GM04503 (cell line): ENCODE results near the gene RRP12.

Source experiments
- DNase-seq: peaks from one replicate; pipeline ENCODE4 v3.0.0-alpha.2; 2012; ENCODE audit warnings: low read depth

The RRP12 gene

GRCh38 chr10:97335188-97335619, 65.9 kb downstream of the RRP12 start:
- DNase-seq: no peak

GRCh38 chr10:97334370-97335175, 66.6 kb downstream of the RRP12 start, which contains the start of gene FRAT2:
FRAT2 (minus strand) TSS chr10:97334729; CDS start chr10:97334572, 157 bp downstream.
- DNase-seq: peak; percentile 37

- DNase-seq: no peak
Observed at GRCh38 chr10:97333601-97334369, 67.4 kb downstream of the RRP12 start.

- no peak for DNase-seq
Observed at GRCh38 chr10:97333351-97333600, 67.9 kb downstream of the RRP12 start.

- peak; percentile 67 for DNase-seq
Observed at GRCh38 chr10:97332591-97333350, 68.4 kb downstream of the RRP12 start.

DNA sequence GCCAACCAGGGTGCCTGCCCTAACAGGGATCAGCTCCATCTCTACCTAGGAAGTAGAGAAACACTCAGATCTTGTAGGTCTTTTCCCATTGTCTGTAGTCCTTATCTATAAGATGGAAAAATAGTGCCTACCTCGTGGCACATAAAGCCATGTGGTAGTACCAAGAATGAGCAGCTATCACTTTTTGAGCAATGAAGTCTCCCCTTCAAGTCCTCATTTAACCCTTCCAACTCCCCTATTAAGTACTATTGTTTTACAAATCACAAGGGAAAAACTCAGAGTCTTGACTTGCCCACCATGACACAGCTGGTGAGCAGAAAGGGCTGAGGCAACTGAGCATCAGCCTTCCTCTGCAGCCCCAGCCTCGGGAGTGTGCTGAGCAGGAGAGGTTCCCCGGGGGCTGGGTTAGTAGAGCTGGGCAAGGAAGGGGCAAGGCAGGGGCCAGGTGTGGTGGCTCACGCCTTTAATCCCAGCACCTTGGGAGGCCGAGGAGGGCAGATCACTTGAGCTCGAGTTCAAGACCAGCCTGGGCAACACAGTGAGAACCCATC, 69.9 kb downstream of the RRP12 start:
- DNase-seq: no peak

GRCh38 chr10:97329766-97330165, 71.4 kb downstream of the RRP12 start:
- no peak for DNase-seq

DNA sequence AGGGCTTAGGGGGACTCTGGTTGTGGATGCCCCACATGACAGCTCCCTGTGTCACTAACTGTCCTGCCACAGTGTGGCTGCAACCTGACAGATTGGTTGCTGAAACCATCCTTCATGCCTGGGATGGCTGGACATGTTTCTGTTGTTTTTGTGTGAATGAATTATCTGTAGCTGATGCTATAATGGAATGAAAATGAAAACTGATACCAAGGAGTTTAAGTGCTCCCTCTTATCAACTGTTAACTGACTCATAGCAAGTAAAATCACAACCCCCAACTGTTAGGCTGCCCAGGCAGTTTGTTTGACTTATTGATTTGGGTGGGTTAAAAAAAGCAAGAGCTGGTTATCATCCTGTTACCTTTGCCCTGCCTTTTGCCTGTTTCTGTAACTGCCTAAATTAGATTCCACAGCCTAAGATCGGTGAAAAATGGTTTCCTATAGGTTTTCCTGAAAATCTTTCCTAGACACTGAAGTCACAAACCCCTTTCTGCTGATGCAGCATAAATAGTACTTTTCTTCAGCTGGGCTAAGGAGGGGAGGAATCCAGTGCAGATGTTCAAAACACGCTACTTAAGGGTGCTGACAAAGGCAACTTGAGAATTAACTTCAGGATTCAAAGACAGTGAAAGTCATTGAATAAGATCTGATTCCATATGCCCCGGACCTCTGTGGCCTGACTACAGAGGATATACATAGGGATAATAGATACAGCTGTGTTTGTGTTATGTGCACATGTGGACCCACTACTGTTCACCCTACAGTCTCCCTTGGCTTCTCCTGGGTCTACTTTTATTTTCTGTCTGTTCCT, 72.3 kb downstream of the RRP12 start:
- DNase-seq: no peak

DNA sequence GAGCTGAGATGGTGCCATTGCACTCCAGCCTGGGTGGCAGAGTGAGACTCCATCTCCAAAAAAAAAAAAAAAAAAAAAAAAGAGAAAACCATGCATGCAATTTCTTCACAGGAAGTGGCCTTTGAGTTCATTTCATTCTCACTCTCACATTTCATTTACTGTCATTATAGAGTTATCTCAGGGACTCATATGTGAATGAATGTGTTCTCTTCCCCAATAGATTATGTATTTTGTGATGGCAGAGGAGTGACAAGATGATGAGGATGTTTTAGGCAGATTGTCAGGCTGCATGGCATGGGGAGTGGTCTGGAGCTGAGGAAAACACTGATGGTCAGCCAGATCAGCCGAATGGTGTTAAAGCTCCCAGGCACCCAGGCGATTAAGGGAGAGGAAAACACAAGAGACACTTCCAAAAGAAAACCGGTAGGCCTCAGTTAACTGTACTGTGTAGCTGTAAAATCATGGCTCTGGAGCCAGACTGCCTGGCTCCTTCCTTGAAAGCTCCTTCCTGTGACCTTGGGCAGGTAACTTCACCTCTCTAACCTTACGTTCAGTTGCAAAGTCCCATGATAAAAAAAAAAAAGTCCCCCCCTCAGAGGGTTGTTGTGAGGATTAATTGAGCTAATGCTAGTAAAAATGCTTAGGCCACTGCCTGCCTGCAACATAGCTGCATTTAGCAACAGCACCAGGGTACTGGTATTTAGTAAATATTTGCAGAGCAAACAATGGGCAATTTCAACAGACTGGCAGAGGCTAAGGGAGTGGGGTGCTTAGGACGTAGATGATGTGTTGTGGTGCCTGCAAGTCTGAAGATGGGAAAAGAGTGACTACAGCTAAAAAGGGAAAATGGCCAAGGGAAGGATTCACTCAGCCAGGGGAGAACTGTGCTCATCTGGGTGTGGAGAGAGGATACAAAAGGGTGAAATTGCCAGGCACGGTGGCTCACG, 73.5 kb downstream of the RRP12 start:
- DNase-seq: no peak

DNA sequence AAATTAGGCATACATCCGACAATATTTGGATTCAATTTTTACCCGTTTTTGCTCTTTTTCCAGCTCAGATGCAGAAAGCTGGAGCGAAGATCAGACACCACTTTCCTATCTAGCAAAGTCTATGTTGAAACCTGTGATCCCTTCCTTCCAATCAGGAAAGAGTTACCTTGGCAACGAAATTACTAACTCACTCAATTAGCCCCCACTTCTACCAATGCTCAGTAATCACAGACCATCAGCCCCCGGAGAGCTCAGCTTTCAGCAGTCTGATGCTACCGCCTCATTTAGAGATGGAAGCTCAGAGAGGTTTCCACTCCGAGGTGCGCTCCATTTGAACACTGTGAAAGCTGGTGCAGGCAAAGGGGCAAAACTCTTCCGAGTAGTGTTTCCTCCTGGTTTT, 75.4 kb downstream of the RRP12 start:
- no peak for DNase-seq

- no peak for DNase-seq
Observed at GRCh38 chr10:97323501-97323900, 77.6 kb downstream of the RRP12 start.

- DNase-seq: no peak
Observed at GRCh38 chr10:97321804-97322190, 79.3 kb downstream of the RRP12 start.

GRCh38 chr10:97321032-97321803, 79.9 kb downstream of the RRP12 start:
- no peak for DNase-seq

GRCh38 chr10:97320480-97321031, 80.6 kb downstream of the RRP12 start:
- no peak for DNase-seq

DNA sequence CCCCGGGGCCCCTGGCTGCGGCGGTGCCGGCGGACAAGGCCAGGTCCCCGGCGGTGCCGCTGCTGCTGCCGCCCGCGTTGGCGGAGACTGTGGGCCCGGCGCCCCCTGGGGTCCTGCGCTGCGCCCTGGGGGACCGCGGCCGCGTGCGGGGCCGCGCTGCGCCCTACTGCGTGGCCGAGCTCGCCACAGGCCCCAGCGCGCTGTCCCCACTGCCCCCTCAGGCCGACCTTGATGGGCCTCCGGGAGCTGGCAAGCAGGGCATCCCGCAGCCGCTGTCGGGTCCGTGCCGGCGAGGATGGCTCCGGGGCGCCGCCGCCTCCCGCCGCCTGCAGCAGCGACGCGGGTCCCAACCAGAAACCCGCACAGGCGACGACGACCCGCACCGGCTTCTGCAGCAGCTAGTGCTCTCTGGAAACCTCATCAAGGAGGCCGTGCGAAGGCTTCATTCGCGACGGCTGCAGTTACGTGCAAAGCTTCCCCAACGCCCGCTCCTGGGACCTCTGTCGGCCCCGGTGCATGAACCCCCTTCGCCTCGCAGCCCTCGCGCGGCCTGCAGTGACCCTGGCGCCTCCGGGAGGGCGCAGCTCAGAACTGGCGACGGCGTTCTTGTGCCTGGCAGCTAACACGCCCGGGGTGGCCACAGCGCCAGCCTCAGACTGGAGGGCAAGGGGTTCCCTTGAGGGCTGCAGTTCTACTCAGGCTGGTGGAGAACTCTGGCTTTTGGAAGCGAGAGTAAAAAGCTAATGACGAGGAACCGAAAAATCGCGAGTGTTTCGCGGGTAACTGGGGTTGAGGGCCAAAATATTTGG, 81.3 kb downstream of the RRP12 start:
- DNase-seq: no peak

GRCh38 chr10:97318772-97319651, 82.1 kb downstream of the RRP12 start, which contains the start of gene FRAT1:
FRAT1 (plus strand) TSS chr10:97319271; CDS start chr10:97319454, 183 bp downstream.
- DNase-seq: peak; percentile 63

DNA sequence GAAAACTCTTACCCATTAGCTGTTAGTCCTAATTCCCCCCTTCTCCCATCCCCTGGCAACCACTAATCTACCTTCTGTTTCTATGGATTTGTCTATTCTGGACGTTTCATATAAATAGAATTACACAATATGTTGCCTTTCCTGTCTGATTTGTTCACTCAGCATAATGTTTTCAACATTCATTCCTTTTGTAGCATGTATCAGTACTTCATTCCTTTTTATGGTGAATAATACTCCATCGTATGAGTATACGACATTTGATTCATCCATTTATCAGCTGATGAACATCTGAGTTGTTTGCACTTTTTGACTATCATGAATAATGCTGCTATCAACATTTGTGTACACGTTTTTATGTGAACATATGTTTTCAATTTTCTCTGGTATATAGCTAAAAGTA, 86.5 kb downstream of the RRP12 start:
- no peak for DNase-seq
